ENCODE measurements around the gene HDAC4.

Gene HDAC4

DNA sequence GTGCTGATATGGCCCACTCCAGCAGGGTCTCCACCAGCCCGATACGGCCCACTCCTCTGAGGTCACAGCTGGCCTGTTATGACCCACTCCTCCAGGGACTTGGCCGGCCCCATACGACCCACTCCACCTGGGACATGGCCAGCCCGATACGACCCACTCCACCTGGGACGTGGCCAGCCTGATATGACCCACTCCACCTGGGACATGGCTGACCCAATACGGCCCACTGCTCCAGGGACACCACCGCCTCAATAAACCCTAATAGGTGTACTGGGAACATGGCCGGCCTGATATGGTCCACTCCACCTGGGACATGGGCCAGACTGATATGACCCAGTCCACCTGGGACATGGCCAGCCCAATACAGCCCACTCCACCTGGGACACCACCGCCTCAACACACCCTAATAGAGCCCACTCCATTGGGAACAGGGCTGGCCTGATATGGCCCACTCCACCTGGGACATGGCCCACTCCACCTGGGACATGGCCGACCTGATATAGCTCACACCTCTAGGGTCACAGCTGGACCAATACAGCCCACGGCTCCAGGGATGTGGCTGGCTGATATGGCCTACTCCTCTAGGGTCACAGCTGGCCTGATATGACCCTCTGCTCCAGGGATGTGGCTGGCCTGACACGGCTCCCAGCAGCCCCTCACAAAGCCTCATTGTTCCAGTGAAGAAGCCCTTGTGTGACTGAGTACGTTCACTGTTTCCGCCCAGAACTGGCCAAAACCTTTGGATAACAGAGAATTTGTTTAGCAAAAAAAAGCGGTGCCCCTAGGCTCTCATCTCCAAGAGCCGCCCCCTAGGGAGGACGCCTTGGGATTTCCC is 245.6 kb downstream of the HDAC4 start:
- DNase-seq (ENCODE audit: low read depth) = no peak

DNA sequence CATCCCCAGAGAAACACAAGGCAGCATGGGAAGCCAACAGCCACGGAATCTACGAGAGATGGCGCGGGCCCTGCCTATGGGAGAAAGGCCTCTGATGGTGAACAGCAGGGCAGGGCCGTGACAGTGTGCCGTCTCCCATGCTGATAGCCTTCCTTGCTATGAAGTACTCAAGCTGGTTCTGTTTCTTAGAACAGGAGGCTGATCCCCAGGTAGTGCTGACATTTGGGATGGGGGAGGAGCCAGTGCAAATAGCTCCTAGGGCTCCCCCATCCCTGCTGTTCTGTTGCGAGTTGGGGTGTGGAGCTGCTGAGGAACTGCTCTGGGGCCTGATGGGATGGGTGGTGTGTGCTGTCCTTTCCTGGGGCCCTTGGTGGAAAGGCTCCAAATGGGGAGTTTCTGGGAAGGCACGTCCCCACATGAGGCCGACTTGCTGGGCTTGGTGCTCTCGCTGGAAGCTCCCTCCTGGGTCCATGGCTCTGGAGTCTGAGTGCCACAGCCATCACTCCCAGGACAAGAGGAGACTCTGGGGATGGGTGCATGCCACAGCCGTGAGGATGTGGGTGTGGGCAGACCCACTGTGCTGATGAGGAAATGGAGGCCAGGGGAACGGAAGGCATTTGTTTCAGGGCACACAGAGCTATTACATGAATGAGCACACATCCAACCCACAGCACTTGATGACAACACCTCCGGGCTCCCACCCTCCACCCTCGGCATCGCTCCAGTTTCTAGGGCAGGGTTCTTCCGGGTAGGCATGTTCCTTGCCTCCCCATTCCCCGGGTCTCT is 246.8 kb downstream of the HDAC4 start:
- DNase-seq (ENCODE audit: low read depth) = no peak

DNA sequence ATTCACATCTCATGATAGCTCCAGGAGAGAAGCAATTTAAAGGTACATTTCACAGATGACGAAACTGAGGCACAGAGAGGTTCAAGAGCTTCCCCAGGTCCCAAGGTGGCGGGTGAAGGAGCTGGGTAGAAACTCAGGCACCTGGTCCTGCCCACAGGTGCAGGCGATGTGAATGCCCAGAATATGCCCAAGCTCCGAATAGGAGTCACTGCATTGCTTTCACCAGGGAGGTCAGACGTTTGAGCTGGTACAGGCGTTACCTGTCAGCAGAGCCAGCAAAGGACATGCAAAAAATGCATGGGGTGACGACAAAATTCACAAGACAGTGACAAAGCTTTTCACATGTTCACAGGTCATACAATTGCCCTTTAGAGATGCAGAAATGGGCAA is 247.9 kb downstream of the HDAC4 start:
- no peak for DNase-seq (ENCODE audit: low read depth)

DNA sequence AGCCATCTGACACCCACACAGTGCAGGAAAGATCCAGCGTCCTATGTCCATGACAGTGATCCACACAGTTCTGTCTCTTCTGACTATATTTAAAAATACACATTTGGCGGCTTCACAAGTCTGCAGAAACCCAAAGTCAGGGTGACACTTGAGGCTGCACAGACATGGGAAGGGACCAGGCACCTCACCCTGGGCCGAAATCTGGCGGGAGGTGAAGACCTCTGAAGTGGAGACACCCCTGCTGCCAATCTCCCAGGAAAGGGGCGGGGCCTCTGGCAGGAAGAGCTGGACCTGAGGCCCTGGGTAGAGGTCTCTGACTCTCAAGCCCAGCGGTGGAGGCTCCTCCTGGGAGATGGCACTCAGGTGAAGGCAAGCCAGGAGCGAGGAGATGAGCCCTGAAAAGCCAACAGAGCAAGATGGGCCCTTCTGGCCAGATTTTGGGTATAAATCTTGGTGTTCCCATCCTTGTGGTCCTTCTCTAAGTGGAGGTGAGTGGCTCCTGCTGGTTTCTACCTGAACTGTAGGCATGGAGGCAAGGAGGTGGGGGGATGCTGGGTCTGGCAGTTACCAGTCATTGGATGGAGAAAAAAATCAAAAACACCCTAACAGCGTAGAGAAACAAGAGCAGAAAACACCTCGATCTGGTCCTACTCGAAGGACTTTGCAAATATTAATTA is 248.4 kb downstream of the HDAC4 start:
- DNase-seq (ENCODE audit: low read depth) = no peak

DNA sequence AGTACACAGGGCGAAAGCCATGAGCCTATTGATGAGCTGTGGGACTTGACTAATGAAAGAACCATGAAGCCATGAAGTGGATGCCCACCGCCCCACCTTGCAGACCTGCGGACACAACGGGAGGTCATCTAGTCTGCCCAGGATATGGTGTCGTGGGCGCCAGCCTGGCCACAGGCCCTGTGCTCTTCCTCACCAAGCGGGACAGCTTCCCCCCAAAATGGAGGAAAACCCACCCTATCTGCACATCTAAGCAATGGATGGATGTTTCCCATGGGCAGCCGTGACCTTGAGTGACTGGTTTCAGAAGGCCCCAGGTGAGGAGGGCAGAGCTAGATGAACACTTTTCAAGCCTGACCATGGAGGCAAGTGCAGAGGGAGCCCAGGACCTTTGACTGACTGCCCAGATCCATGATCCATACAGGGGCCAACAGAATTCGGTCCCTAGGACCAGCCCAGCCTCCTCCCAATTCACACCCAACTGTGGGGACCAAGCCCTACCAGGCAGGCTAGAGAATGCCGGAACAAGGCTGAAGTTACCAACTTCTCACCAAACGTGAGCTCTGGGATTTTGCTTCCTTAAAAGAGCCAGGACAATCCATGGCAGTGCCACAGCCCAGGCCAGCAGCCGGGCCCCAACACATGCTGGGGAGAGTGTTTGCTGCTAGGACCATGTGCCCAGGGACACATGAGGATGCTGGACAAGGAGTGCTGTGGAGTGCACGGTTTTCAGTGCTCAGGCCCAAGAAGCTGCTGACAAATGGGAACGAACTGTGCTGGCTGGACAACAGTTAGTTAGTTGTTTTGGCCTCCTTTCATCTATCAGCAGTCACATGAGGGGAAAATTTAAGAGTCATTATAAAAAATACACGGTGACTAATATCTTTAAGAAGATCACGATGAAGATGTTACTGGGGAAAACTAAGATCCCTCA is 249.4 kb downstream of the HDAC4 start:
- no peak for DNase-seq (ENCODE audit: low read depth)

DNA sequence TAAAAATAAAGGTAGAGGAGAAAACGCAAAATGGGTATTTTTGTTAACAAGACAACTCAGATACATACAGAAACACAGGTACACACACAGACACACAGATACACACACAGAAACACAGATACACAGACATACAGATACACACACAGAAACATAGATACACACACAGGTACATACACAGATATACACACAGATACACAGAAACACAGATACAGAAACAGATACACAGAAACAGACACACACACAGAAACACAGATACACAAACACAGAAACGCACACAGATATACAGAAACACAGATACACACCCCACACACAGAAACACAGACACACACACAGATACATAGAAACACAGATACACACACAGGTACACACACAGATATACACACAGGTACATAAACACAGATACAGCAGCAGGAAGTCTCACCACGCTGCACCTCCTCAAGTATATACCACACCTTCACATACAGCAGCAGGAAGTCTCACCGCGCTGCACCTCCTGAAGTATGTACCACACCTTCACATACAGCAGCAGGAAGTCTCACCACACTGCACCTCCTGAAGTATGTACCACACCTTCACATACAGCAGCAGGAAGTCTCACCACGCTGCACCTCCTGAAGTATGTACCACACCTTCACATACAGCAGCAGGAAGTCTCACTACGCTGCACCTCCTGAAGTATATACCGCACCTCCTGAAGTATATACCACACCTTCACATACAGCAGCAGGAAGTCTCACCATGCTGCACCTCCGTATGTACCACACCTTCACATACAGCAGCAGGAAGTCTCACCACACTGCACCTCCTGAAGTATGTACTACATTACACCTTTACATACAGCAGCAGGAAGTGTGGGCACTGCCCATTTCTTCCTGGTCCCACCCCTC is 250.5 kb downstream of the HDAC4 start:
- peak; percentile 10 for DNase-seq (ENCODE audit: low read depth)

DNA sequence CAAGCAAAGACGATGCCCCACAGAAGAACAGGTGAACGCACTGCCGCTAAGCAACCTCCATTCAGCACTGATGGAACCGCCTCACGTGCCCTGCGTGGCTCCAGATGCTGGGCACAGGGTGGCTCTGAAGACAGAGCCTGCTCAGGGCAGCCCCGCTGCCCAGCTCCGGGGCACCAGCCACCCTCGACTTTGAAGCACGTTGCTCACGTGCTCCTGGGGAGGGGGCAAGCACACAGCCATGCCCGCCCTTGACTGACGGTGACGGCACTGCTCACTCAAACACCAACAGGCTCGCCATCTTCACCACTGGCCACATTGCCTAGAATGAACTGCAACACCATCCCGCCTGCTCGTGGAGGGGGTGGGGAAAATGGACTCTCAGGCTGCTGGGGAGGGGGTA is 251.3 kb downstream of the HDAC4 start:
- no peak for DNase-seq (ENCODE audit: low read depth)

DNA sequence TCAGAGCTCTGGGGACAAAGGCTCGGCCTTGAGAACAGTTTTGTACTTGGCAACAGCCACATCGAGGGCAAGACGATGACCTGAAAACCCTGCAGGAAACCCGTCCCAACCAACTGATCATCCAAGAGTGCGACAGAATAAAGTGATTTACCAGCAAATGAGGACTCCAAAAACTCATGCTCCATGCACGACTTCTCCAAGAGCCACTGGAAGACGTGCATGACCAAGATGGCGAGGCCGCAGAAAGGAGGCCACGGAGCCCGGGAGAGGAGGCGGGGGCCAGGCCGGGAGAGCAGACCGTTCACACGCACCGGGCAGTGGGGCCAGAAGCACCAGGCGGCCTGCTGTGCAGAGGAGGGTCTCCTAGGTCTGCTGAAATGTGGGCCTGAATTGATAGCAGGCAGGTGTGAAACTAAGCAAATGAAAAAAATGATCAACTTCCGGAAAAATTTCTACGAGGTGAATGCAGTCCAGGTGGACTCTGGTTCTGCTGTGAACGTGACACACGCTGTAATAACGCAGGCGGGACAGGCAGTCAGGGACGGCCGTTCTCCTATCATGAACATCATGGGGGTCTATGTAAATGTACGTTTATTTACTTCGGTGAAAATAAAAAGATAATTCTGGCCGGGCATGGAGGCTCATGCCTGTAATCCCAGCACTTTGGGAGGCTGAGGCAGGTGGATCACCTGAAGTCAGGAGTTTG is 252.2 kb downstream of the HDAC4 start:
- no peak for DNase-seq (ENCODE audit: low read depth)

DNA sequence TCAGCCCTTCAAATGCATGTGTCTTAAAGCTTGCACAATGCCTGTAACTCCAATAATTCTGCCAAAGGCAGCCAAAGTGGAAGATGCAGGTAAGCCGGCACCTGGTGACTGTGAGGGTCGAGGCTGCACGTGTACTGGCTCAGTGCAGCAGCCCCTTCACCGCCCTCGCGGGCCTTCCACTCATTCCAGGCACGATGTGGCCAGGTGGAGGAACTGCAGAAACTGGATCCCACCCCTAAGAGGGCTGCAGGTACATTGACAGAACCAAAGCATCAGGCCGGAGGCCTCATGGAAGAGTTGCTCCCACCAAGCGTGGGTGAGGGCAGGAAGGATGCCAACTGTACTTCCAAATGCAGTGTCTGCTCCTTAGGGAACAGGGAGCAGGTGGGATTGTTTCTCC is 253.4 kb downstream of the HDAC4 start:
- DNase-seq (ENCODE audit: low read depth) = no peak

DNA sequence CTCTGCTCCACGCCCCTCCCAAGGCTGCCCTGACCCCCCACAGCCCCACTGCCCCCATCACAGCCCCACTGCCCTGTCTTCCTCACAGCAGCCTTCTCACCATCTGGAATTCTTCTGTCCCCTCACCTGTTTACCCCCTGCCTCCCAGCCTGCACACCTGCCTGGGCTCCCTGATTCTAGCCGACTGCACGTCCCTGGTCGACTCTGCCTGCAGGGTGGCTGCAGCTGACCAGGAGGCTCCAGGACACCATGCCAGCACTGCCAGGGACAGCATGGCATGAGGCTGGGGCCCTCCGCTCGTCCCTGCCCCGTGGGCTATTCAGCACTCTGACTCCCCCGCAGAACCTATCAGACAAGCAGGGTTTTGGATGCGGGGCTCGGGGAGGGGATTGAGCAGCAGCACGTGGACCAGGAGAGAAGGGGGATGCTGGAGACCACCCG is 254.1 kb downstream of the HDAC4 start:
- DNase-seq (ENCODE audit: low read depth) = no peak

DNA sequence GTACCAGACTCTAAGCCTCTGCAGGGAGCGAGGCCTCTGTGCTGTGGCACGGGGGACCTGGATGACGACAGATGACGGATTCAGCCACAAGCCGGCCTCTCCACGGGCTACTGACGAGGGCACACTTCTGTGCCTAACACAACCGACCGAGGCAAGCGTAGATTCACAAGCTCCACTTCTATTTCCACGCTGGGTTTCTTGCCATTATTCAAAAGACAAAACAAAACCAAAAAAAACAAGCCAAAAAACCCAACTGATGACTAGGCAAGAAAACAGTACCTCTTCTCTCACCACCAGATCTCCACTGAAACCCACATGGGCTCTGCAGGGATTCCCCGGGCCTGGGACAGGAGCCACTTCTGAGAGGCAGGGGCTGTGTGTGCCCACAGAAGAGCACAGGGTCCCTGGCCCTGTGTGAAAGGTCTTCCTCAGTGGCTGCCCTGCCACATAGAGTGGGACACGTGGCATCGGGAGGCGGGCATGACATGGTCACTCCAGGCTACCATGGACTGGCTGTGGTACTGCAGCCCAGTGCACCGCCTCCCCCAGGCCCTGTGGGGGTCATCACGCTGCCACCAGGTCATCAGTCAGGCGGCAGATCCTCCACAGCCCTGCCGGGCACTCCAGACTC is 254.7 kb downstream of the HDAC4 start:
- DNase-seq (ENCODE audit: low read depth) = no peak

DNA sequence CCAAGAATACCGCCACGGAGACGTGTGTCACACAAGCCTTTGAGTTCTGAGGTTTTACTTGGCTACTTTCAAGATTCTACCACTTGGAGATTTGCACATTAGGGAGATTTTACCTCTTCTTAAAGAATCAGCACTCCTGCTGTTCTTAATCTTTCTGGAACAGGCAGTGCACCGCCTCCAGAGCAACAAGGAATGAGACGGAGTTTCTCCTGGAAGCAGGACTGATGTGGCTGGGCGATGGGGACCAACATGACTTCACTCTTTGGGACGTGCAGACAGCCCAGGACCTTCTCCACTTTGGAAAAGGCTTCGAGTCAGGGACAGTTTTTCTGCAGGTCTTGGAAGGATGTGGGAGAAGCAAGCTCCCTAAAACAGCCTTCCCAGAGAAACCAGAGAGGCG is 255.2 kb downstream of the HDAC4 start:
- DNase-seq (ENCODE audit: low read depth) = no peak

DNA sequence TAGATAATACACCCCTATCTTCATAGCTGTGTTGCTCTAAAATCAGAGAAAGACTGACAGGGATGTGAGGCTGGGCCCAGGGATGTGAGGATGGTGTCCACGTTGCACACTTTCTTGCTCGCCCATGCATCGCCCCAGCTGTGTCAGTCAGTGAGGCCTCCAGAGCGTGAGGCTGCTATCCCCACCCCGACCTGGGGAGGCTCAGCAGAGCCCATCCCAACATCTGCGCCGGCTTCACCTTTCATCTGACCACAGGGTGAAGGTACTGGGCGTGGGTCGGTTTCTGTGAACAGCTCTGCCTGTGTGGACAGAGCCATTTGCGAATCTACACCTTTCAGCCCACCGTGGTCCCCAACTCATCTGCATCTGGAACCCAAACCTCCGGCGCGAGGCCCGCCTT is 255.7 kb downstream of the HDAC4 start:
- DNase-seq (ENCODE audit: low read depth) = no peak

DNA sequence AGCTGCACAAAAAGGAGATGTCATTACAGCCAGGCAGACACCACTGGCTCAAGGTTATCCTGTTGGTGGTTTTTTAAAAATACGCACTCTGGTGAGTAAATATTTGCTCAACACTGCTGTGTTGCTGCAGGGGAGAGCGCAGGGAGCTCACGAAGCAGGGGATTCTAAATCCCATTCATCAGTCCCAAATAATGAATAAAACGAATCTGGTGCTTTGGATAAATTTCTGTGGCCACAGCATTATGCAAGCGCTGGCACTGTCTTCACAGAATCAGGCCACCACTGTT is 256.2 kb downstream of the HDAC4 start:
- no peak for DNase-seq (ENCODE audit: low read depth)

DNA sequence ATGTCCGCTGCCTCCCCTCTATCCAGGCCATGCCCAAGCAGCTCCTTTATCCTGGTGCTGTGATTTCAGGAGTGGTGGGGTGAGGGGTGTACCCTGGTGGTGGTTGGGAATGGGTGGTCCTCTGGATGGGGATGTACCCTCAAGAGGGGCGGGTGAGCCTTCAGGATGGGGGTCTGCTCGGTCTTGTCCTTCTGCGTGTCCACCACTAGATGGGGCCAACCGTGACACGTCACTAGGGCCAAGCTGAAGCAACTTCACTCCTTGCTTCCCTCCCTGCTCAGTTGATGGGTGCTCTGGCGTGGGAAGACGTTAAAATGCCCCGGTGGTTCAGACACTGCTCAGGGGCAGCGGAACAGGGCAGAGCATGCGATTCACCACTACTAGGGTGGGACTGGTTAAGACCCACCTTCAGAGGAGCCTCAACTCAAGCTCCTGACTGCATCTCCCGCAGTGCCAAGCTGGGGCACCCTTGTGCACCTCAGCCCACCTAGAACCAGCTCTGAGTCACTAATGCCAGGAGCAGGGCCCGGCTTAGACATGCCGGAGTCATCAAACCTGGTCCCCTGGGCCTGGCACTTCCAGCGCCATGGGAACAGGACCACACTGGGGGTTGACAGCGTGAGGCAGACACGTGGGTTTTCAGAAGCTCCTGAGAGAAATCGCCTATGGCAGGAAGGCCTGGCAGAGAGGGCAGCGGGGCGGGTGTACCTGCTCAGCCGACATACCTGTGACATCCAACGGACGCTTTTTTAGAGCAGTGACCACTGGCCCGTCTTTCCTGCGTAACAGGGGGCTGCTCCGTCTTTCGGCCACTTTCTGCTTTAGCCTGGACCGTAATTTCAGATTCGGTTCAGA is 256.7 kb downstream of the HDAC4 start:
- DNase-seq (ENCODE audit: low read depth) = no peak

DNA sequence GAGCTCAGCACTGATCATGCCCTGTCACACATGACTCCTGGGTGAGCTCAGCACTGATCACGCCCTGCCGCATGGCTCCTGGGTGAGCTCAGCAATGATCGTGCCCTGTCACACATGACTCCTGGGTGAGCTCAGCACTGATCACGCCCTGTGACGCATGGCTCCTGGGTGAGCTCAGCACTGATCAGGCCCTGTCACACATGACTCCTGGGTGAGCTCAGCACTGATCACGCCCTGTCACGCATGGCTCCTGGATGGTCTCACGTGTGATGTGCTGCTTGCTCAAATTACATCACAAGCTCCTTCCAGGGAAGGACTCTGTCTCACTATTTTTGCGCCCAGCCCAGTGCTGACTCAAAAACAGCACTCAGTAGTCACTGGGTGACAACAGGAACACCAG is 258.0 kb downstream of the HDAC4 start:
- DNase-seq (ENCODE audit: low read depth) = no peak

DNA sequence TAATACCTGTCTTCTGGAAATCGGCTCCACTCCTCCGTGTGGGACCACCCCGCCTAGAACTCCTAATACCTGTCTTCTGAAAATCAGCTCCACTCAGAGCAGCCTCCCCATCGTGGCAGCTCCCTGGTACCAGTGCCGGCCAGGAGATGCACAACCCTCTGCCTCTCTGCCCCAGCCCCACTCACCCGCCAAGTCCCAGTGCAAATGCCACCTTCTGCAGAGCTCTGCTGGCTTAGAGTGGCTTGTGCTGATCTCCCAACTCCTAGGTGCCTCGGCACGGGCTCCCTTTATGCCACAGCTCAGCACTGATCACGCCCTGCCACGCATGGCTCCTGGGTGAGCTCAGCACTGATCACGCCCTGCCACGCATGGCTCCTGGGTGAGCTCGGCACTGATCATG is 258.5 kb downstream of the HDAC4 start:
- no peak for DNase-seq (ENCODE audit: low read depth)

DNA sequence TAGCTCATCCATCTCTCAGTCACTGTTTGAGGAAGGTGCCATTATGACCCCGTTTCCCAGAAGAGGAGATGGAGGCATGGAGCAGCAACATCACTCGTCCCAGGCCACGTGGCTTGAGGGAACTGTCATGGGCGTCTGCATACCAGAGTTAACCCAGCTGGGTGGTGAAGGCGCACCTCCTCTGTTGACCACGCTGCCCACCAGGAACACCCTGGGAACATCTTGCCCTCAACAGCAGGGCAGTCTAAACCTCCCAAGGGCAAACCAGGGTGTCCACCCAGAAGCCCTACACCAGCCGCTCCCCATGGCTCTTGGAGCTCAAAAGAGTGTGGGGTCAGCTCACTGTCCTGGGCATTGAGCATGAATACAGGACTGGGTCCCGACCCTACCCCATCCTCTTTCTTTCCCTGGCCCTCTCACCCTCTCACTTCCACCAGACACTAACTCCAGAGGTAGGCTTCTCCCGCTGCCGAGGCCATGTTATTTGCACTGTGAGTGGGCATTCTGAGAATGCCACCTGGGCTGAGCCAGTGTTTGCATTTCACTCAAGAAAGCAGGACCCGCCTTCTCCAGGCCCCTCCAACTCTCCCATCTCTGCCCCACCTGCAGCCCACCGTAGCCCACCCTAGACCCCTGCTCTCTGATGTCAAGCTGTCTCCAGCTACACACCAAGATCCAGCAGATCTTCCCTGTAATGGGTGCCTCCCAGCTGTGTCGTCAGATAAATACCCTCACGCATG is 259.6 kb downstream of the HDAC4 start:
- DNase-seq (ENCODE audit: low read depth) = no peak

All from activated T-helper 1 cell treated with Interleukin-2 at 50 U/mL for 16 hours (primary cell).